Amniotic stem cell (primary cell): Measurements from ENCODE around the gene MRPS6.

Source experiments
- DNase-seq: peaks from one replicate; lab custom pipeline; 2025; lab: John Stamatoyannopoulos, UW

MRPS6 gene

GRCh38 chr21:34071683-34072082 is 1.7 kb upstream of the MRPS6 start:
- no peak for DNase-seq

GRCh38 chr21:34072145-34073031 is 990 bp upstream of the MRPS6 start:
- DNase-seq = no peak

GRCh38 chr21:34073749-34074282 is 438 bp downstream of the MRPS6 start:
- DNase-seq = no peak

GRCh38 chr21:34074283-34075090 is 1.1 kb downstream of the MRPS6 start:
- DNase-seq = no peak

- DNase-seq = no peak
Measured at GRCh38 chr21:34075091-34075425, 1.7 kb downstream of the MRPS6 start.

GRCh38 chr21:34075760-34076660 is 2.6 kb downstream of the MRPS6 start:
- no peak for DNase-seq

GRCh38 chr21:34076835-34077234 is 3.5 kb downstream of the MRPS6 start:
- DNase-seq = no peak

- no peak for DNase-seq
Measured at GRCh38 chr21:34077888-34078287, 4.5 kb downstream of the MRPS6 start.

GRCh38 chr21:34078915-34079314 is 5.5 kb downstream of the MRPS6 start:
- no peak for DNase-seq

- DNase-seq = no peak
Measured at GRCh38 chr21:34080710-34081109, 7.3 kb downstream of the MRPS6 start.

- DNase-seq = no peak
Measured at GRCh38 chr21:34082769-34083168, 9.4 kb downstream of the MRPS6 start.

- no peak for DNase-seq
Measured at GRCh38 chr21:34083357-34083756, 10.0 kb downstream of the MRPS6 start.

GRCh38 chr21:34085129-34085528 is 11.8 kb downstream of the MRPS6 start:
- DNase-seq = no peak

- no peak for DNase-seq
Measured at GRCh38 chr21:34086887-34087306, 13.5 kb downstream of the MRPS6 start.

- no peak for DNase-seq
Measured at GRCh38 chr21:34088752-34089151, 15.4 kb downstream of the MRPS6 start.

GRCh38 chr21:34091032-34091431 is 17.7 kb downstream of the MRPS6 start:
- no peak for DNase-seq

GRCh38 chr21:34091607-34092006 is 18.2 kb downstream of the MRPS6 start:
- no peak for DNase-seq

- DNase-seq = no peak
Measured at GRCh38 chr21:34092262-34092921, 19.0 kb downstream of the MRPS6 start.

- no peak for DNase-seq
Measured at GRCh38 chr21:34093083-34093482, 19.7 kb downstream of the MRPS6 start.

- no peak for DNase-seq
Measured at GRCh38 chr21:34094949-34095348, 21.6 kb downstream of the MRPS6 start.

GRCh38 chr21:34097442-34097841 is 24.1 kb downstream of the MRPS6 start:
- DNase-seq = no peak
